Measurements from ENCODE around the gene IRF7.

IRF7 gene

GRCh38 chr11:605286-606129 lies 10.2 kb downstream of the IRF7 start:
- POLR2A ChIA-PET = no interaction called here

GRCh38 chr11:603154-603553 lies 12.6 kb downstream of the IRF7 start:
- TF ChIP-seq CTCF (IDR thresholded peaks at IDR 0.05; ENCODE audit: insufficient read depth, low read length, missing control alignments) = no peak
- POLR2A ChIA-PET = no interaction called here
- H3K4me3 ChIP-seq (ENCODE audit: low read depth, low read length) = no peak overlapping the region
- DNase-seq (ENCODE audit: low read depth, low spot score) = no peak
- CTCF ChIA-PET = no interaction called here

More at GRCh38 chr11:605286-606129, 10.2 kb downstream of the IRF7 start:
- H3K4me3 ChIP-seq (ENCODE audit: low read depth, low read length) = no peak overlapping the region
- no peak for TF ChIP-seq CTCF (IDR thresholded peaks at IDR 0.05; ENCODE audit: insufficient read depth, low read length, missing control alignments)
- no peak for DNase-seq (ENCODE audit: low read depth, low spot score)
- CTCF ChIA-PET = no interaction called here

- no peak for TF ChIP-seq CTCF (IDR thresholded peaks at IDR 0.05; ENCODE audit: insufficient read depth, low read length, missing control alignments)
- H3K4me3 ChIP-seq (ENCODE audit: low read depth, low read length) = no peak overlapping the region
- DNase-seq (ENCODE audit: low read depth, low spot score) = no peak
- ChIA-PET CTCF (no interaction called here), POLR2A (interaction anchor here (0.6 to 0.9 kb wide), 2 partner anchors 11 to 21 kb away, joined by 3 read pairs; no protein-coding TSS in a partner anchor)
These were observed 14.0 kb downstream of the IRF7 start for GRCh38 chr11:601573-602245.

- no peak for TF ChIP-seq CTCF (IDR thresholded peaks at IDR 0.05; ENCODE audit: insufficient read depth, low read length, missing control alignments)
- POLR2A ChIA-PET = no interaction called here
- CTCF ChIA-PET = no interaction called here
- no peak overlapping the region for H3K4me3 ChIP-seq (ENCODE audit: low read depth, low read length)
- DNase-seq (ENCODE audit: low read depth, low spot score) = no peak
These were observed 17.6 kb downstream of the IRF7 start for GRCh38 chr11:598005-598680.

GRCh38 chr11:597166-597725 lies 18.5 kb downstream of the IRF7 start:
- ChIA-PET POLR2A (no interaction called here), CTCF (no interaction called here)
- no peak for DNase-seq (ENCODE audit: low read depth, low spot score)
- TF ChIP-seq CTCF (IDR thresholded peaks at IDR 0.05; ENCODE audit: insufficient read depth, low read length, missing control alignments) = peak; percentile 6
- no peak overlapping the region for H3K4me3 ChIP-seq (ENCODE audit: low read depth, low read length)

- ChIA-PET CTCF (no interaction called here), POLR2A (no interaction called here)
- TF ChIP-seq CTCF (IDR thresholded peaks at IDR 0.05; ENCODE audit: insufficient read depth, low read length, missing control alignments) = no peak
- H3K4me3 ChIP-seq (ENCODE audit: low read depth, low read length) = no peak overlapping the region
- no peak for DNase-seq (ENCODE audit: low read depth, low spot score)
These were observed 19.4 kb downstream of the IRF7 start for GRCh38 chr11:596374-596773.
